ENCODE data around the gene IFNGR2.

- TF ChIP-seq POLR2A (IDR thresholded peaks at IDR 0.05; ENCODE audit: low read depth, low read length) (no peak), POLR2AphosphoS5 (IDR thresholded peaks at IDR 0.05; ENCODE audit: low read depth, low read length) (no peak), TAF1 (IDR thresholded peaks at IDR 0.05; ENCODE audit: low read depth, low read length) (no peak), POU2F2 (IDR thresholded peaks at IDR 0.05; ENCODE audit: low read depth, low read length) (no peak)
Observed at GRCh38 chr21:33387294-33387693, 15.9 kb upstream of the IFNGR2 start.

All from GM12891 (cell line).